Trophoblast cell (in vitro differentiated cells and primary cell): ENCODE results near the gene MAST4.

Experiments used
- DNase-seq, 2 donors: peaks; one replicate each; pipeline ENCODE4 v3.0.0-alpha.2; 2016
- H2AFZ ChIP-seq: 2 replicates; pipeline ENCODE4 v1.6.1; 2013; ENCODE audit warnings: low read length, moderate library complexity, mild to moderate bottlenecking; ENCODE audit not compliant: insufficient read depth, poor library complexity
- H2AK5ac ChIP-seq: 2 replicates; pipeline ENCODE4 v1.6.1; 2013; ENCODE audit warnings: mild to moderate bottlenecking, low read length
- H2BK120ac ChIP-seq: 2 replicates; pipeline ENCODE4 v1.6.1; 2013; ENCODE audit warnings: low read length, mild to moderate bottlenecking, moderate library complexity; ENCODE audit not compliant: insufficient read depth, poor library complexity
- H2BK12ac ChIP-seq: 2 replicates; pipeline ENCODE4 v1.6.1; 2013; ENCODE audit warnings: mild to moderate bottlenecking, low read length, moderate library complexity
- H2BK5ac ChIP-seq: 2 replicates; pipeline ENCODE4 v1.6.1; 2013; ENCODE audit warnings: low read length, low read depth, moderate library complexity, mild to moderate bottlenecking; ENCODE audit not compliant: poor library complexity
- H3K14ac ChIP-seq: 2 replicates; pipeline ENCODE4 v1.6.1; 2013; ENCODE audit warnings: mild to moderate bottlenecking, low read length
- H3K18ac ChIP-seq: 2 replicates; pipeline ENCODE4 v1.6.1; 2013; ENCODE audit warnings: mild to moderate bottlenecking, low read length
- H3K23ac ChIP-seq: 2 replicates; pipeline ENCODE4 v1.6.1; 2013; ENCODE audit warnings: low read length
- H3K27ac ChIP-seq: 2 replicates; pipeline ENCODE4 v1.5.1; 2013; ENCODE audit warnings: low read depth, mild to moderate bottlenecking, inconsistent platforms, low read length, moderate library complexity
- H3K27me3 ChIP-seq: 2 replicates; pipeline ENCODE4 v1.6.1; 2013; ENCODE audit warnings: inconsistent platforms, mild to moderate bottlenecking, low read length, moderate library complexity; ENCODE audit not compliant: insufficient read depth
- H3K36me3 ChIP-seq, 2 experiments: 1 replicate in 1 of 2; 2 replicates in 1 of 2; pipeline ENCODE4 v1.6.1; 2013; ENCODE audit warnings: low read length in 2 of 2, mild to moderate bottlenecking in 2 of 2, moderate library complexity in 1 of 2; ENCODE audit not compliant: insufficient read depth in 2 of 2, control insufficient read depth in 1 of 2
- H3K4ac ChIP-seq: 2 replicates; pipeline ENCODE4 v1.6.1; 2013; ENCODE audit warnings: low read depth, mild to moderate bottlenecking, low read length, moderate library complexity
- H3K4me1 ChIP-seq, 2 experiments: 1 replicate in 1 of 2; 2 replicates in 1 of 2; pipeline ENCODE4 v1.6.1; 2013; ENCODE audit warnings: low read length in 2 of 2, mild to moderate bottlenecking in 2 of 2, moderate library complexity in 1 of 2; ENCODE audit not compliant: insufficient read depth in 2 of 2, control insufficient read depth in 1 of 2
- H3K4me2 ChIP-seq: 2 replicates; pipeline ENCODE4 v1.6.1; 2013; ENCODE audit warnings: inconsistent platforms, mild to moderate bottlenecking, low read length, moderate library complexity
- H3K4me3 ChIP-seq: 2 replicates; pipeline ENCODE4 v1.5.1; 2013; ENCODE audit warnings: mild to moderate bottlenecking, low read depth, low read length, inconsistent platforms
- H3K79me1 ChIP-seq: one replicate; pipeline ENCODE4 v1.6.1; 2013; ENCODE audit warnings: low read length
- H3K79me2 ChIP-seq: 2 replicates; pipeline ENCODE4 v1.6.1; 2013; ENCODE audit warnings: low read length, mild to moderate bottlenecking; ENCODE audit not compliant: control insufficient read depth, insufficient read depth, poor library complexity
- H3K9ac ChIP-seq: 2 replicates; pipeline ENCODE4 v1.6.1; 2013; ENCODE audit warnings: mild to moderate bottlenecking, low read length
- H3K9me3 ChIP-seq: 2 replicates; pipeline ENCODE4 v1.6.1; 2013; ENCODE audit warnings: low read depth, mild to moderate bottlenecking, control low read depth, inconsistent platforms, low read length; ENCODE audit not compliant: insufficient read depth
- H4K12ac ChIP-seq: 2 replicates; pipeline ENCODE4 v1.6.1; 2013; ENCODE audit warnings: low read depth, mild to moderate bottlenecking, low read length, moderate library complexity
- H4K8ac ChIP-seq: 2 replicates; pipeline ENCODE4 v1.6.1; 2013; ENCODE audit warnings: low read depth, mild to moderate bottlenecking, low read length, moderate library complexity
- H4K91ac ChIP-seq: one replicate; pipeline ENCODE4 v1.6.1; 2013; ENCODE audit warnings: low read depth, mild to moderate bottlenecking, low read length, moderate library complexity
- WGBS: extraction: QIAGEN DNeasy Blood & Tissue Kit; methylation state at CpG from one replicate; pipeline ENCODE4 v1.1.7; 2013; ENCODE audit warnings: missing lambda C conversion rate; ENCODE audit not compliant: insufficient read length, insufficient coverage; ENCODE audit errors: extremely low coverage; 5-methylcytosine and 5-hydroxymethylcytosine counted together

The MAST4 gene

GRCh38 chr5:66927140-66927539 lies 330.9 kb downstream of the MAST4 start:
- Histone ChIP-seq H3K4me1 (no peaks in the 10 kb centered on the region), H2BK120ac (no peak overlapping the region), H3K9ac (no peak overlapping the region), H3K79me2 (no peaks in the 10 kb centered on the region), H3K4ac (no peak overlapping the region), H3K27ac (no peak overlapping the region), H2AFZ (no peak overlapping the region), H4K12ac (no peak overlapping the region), H4K91ac (no peak overlapping the region), H2BK5ac (no peak overlapping the region), H3K79me1 (no peaks in the 10 kb centered on the region), H3K4me2 (no peak overlapping the region), H3K23ac (no peak overlapping the region), H3K4me3 (no peak overlapping the region), H3K18ac (no peak overlapping the region), H4K8ac (no peak overlapping the region), H3K9me3 (no peaks in the 10 kb centered on the region), H2AK5ac (no peak overlapping the region), H3K14ac (no peak overlapping the region), H3K36me3 (no peaks in the 10 kb centered on the region), H3K27me3 (no peaks in the 10 kb centered on the region), H2BK12ac (no peak overlapping the region)
- no peak for DNase-seq

GRCh38 chr5:66929281-66929680 lies 333.1 kb downstream of the MAST4 start:
- Histone ChIP-seq H3K4me2 (no peak overlapping the region), H4K12ac (no peak overlapping the region), H3K4ac (no peak overlapping the region), H3K4me1 (no peaks in the 10 kb centered on the region), H3K79me2 (no peaks in the 10 kb centered on the region), H3K9me3 (no peaks in the 10 kb centered on the region), H2AK5ac (no peak overlapping the region), H2BK120ac (no peak overlapping the region), H4K8ac (no peak overlapping the region), H4K91ac (no peak overlapping the region), H3K18ac (no peak overlapping the region), H2BK5ac (no peak overlapping the region), H3K27me3 (no peaks in the 10 kb centered on the region), H3K4me3 (no peak overlapping the region), H3K9ac (no peak overlapping the region), H3K14ac (no peak overlapping the region), H2AFZ (no peak overlapping the region), H2BK12ac (no peak overlapping the region), H3K27ac (no peak overlapping the region), H3K36me3 (no peaks in the 10 kb centered on the region), H3K23ac (no peak overlapping the region), H3K79me1 (no peaks in the 10 kb centered on the region)
- DNase-seq = no peak
- WGBS = no CpG with 5 or more reads among the region's 1 CpG

GRCh38 chr5:66929995-66930394 lies 333.8 kb downstream of the MAST4 start:
- Histone ChIP-seq H4K91ac (no peak overlapping the region), H3K23ac (no peak overlapping the region), H3K4me1 (no peaks in the 10 kb centered on the region), H3K79me1 (no peaks in the 10 kb centered on the region), H3K4me3 (no peak overlapping the region), H2BK12ac (no peak overlapping the region), H3K36me3 (no peaks in the 10 kb centered on the region), H3K9ac (no peak overlapping the region), H3K18ac (no peak overlapping the region), H3K4ac (no peak overlapping the region), H2AFZ (no peak overlapping the region), H4K12ac (no peak overlapping the region), H2AK5ac (no peak overlapping the region), H3K79me2 (no peaks in the 10 kb centered on the region), H3K9me3 (no peaks in the 10 kb centered on the region), H2BK120ac (no peak overlapping the region), H3K27me3 (no peaks in the 10 kb centered on the region), H3K27ac (no peak overlapping the region), H3K4me2 (no peak overlapping the region), H3K14ac (no peak overlapping the region), H4K8ac (no peak overlapping the region), H2BK5ac (no peak overlapping the region)
- no CpG with 5 or more reads among the region's 2 CpGs for WGBS
- DNase-seq = no peak

- Histone ChIP-seq H3K4me1 (no peaks in the 10 kb centered on the region), H3K23ac (no peak overlapping the region), H3K9me3 (no peaks in the 10 kb centered on the region), H4K91ac (no peak overlapping the region), H3K4me2 (no peak overlapping the region), H3K79me2 (no peaks in the 10 kb centered on the region), H3K18ac (no peak overlapping the region), H2AK5ac (no peak overlapping the region), H4K12ac (no peak overlapping the region), H2AFZ (no peak overlapping the region), H4K8ac (no peak overlapping the region), H3K27me3 (no peaks in the 10 kb centered on the region), H3K4ac (no peak overlapping the region), H2BK5ac (no peak overlapping the region), H3K79me1 (no peaks in the 10 kb centered on the region), H2BK120ac (no peak overlapping the region), H3K36me3 (no peaks in the 10 kb centered on the region), H3K27ac (no peak overlapping the region), H3K14ac (no peak overlapping the region), H2BK12ac (no peak overlapping the region), H3K9ac (no peak overlapping the region), H3K4me3 (no peak overlapping the region)
- WGBS = no CpG with 5 or more reads among the region's 5 CpGs
- no peak for DNase-seq
Observed at GRCh38 chr5:66931651-66932050, 335.5 kb downstream of the MAST4 start.
